ENCODE measurements around the gene CD34. TPM values are rescaled to one million over a fixed set of nuclear protein-coding genes. Genes with fewer than 3 reads are reported as not detected.
"Not testable (repeated sequence)": the region's sequence is repeated elsewhere in the genome, so short reads cannot be mapped to it uniquely, and the experiment has no call there.

CD34 gene
- total and polyA plus RNA-seq, 2 donors: 6.4 to 14.5 TPM

GRCh38 chr1:207938016-207938415, 27.1 kb upstream of the CD34 start:
- no peak overlapping the region for H3K27ac ChIP-seq (ENCODE audit: low read depth in 1 of 2, low read length in 1 of 2)
- no peaks in the 10 kb centered on the region for H3K36me3 ChIP-seq (ENCODE audit: control insufficient read depth in 2 of 2, insufficient read depth in 2 of 2, low read length in 1 of 2)
- H3K9me3 ChIP-seq (ENCODE audit: control insufficient read depth in 2 of 2, insufficient read depth in 1 of 2, low read length in 1 of 2): peaks cover 0 to 1% of the 10 kb centered on the region in 2 donors
- no peak for DNase-seq (ENCODE audit: low read depth in 6 of 9, low spot score in 9 of 9)
- WGBS: 96% methylated on average over 10 of the region's 10 CpGs
- no peak overlapping the region for H3K4me3 ChIP-seq (ENCODE audit: low read length in 2 of 2)
- H3K4me1 ChIP-seq (ENCODE audit: control insufficient read depth in 2 of 2, insufficient read depth in 2 of 2, low read length in 2 of 2): no peaks in the 10 kb centered on the region
- H3K27me3 ChIP-seq (ENCODE audit: control insufficient read depth in 2 of 2, insufficient read depth in 1 of 2, low read length in 1 of 2): no peaks in the 10 kb centered on the region

GRCh38 chr1:207937204-207937603, 26.3 kb upstream of the CD34 start:
- 73% methylated on average over 3 of the region's 3 CpGs for WGBS
- peaks cover 0 to 1% of the 10 kb centered on the region in 2 donors for H3K9me3 ChIP-seq (ENCODE audit: control insufficient read depth in 2 of 2, insufficient read depth in 1 of 2, low read length in 1 of 2)
- H3K27ac ChIP-seq (ENCODE audit: low read depth in 1 of 2, low read length in 1 of 2): no peak overlapping the region
- no peaks in the 10 kb centered on the region for H3K36me3 ChIP-seq (ENCODE audit: control insufficient read depth in 2 of 2, insufficient read depth in 2 of 2, low read length in 1 of 2)
- H3K4me1 ChIP-seq (ENCODE audit: control insufficient read depth in 2 of 2, insufficient read depth in 2 of 2, low read length in 2 of 2): no peaks in the 10 kb centered on the region
- no peak for DNase-seq (ENCODE audit: low read depth in 6 of 9, low spot score in 9 of 9)
- H3K27me3 ChIP-seq (ENCODE audit: control insufficient read depth in 2 of 2, insufficient read depth in 1 of 2, low read length in 1 of 2): no peaks in the 10 kb centered on the region
- no peak overlapping the region for H3K4me3 ChIP-seq (ENCODE audit: low read length in 2 of 2)

- WGBS: 95% methylated on average over 1 of the region's 1 CpG
- Histone ChIP-seq H3K27me3 (ENCODE audit: control insufficient read depth in 2 of 2, insufficient read depth in 1 of 2, low read length in 1 of 2) (no peaks in the 10 kb centered on the region), H3K9me3 (ENCODE audit: control insufficient read depth in 2 of 2, insufficient read depth in 1 of 2, low read length in 1 of 2) (peaks cover 0 to 1% of the 10 kb centered on the region in 2 donors), H3K4me1 (ENCODE audit: control insufficient read depth in 2 of 2, insufficient read depth in 2 of 2, low read length in 2 of 2) (no peaks in the 10 kb centered on the region), H3K36me3 (ENCODE audit: control insufficient read depth in 2 of 2, insufficient read depth in 2 of 2, low read length in 1 of 2) (no peaks in the 10 kb centered on the region), H3K4me3 (ENCODE audit: low read length in 2 of 2) (no peak overlapping the region), H3K27ac (ENCODE audit: low read depth in 1 of 2, low read length in 1 of 2) (no peak overlapping the region)
- DNase-seq (ENCODE audit: low read depth in 6 of 9, low spot score in 9 of 9): no peak
Observed at GRCh38 chr1:207935166-207935583, 24.2 kb upstream of the CD34 start.

- Histone ChIP-seq H3K4me3 (ENCODE audit: low read length in 2 of 2) (no peak overlapping the region), H3K27me3 (ENCODE audit: control insufficient read depth in 2 of 2, insufficient read depth in 1 of 2, low read length in 1 of 2) (no peaks in the 10 kb centered on the region), H3K9me3 (ENCODE audit: control insufficient read depth in 2 of 2, insufficient read depth in 1 of 2, low read length in 1 of 2) (peaks cover 0 to 1% of the 10 kb centered on the region in 2 donors), H3K4me1 (ENCODE audit: control insufficient read depth in 2 of 2, insufficient read depth in 2 of 2, low read length in 2 of 2) (no peaks in the 10 kb centered on the region), H3K27ac (ENCODE audit: low read depth in 1 of 2, low read length in 1 of 2) (no peak overlapping the region), H3K36me3 (ENCODE audit: control insufficient read depth in 2 of 2, insufficient read depth in 2 of 2, low read length in 1 of 2) (no peaks in the 10 kb centered on the region)
- no peak for DNase-seq (ENCODE audit: low read depth in 6 of 9, low spot score in 9 of 9)
- 94% methylated on average over 4 of the region's 4 CpGs for WGBS
Observed at GRCh38 chr1:207933205-207933800, 22.4 kb upstream of the CD34 start.

GRCh38 chr1:207926984-207927383, 16.1 kb upstream of the CD34 start:
- DNase-seq (ENCODE audit: low read depth in 6 of 9, low spot score in 9 of 9): no peak
- peaks cover 0 to 6% of the 10 kb centered on the region in 2 donors for H3K27me3 ChIP-seq (ENCODE audit: control insufficient read depth in 2 of 2, insufficient read depth in 1 of 2, low read length in 1 of 2)
- H3K27ac ChIP-seq (ENCODE audit: low read depth in 1 of 2, low read length in 1 of 2): no peak overlapping the region
- H3K4me1 ChIP-seq (ENCODE audit: control insufficient read depth in 2 of 2, insufficient read depth in 2 of 2, low read length in 2 of 2): peaks cover 0 to 11% of the 10 kb centered on the region in 2 donors
- no peaks in the 10 kb centered on the region for H3K36me3 ChIP-seq (ENCODE audit: control insufficient read depth in 2 of 2, insufficient read depth in 2 of 2, low read length in 1 of 2)
- H3K9me3 ChIP-seq (ENCODE audit: control insufficient read depth in 2 of 2, insufficient read depth in 1 of 2, low read length in 1 of 2): no peaks in the 10 kb centered on the region
- 98% methylated on average over 1 of the region's 1 CpG for WGBS
- no peak overlapping the region for H3K4me3 ChIP-seq (ENCODE audit: low read length in 2 of 2)

- H3K9me3 ChIP-seq (ENCODE audit: control insufficient read depth in 2 of 2, insufficient read depth in 1 of 2, low read length in 1 of 2); H3K27ac ChIP-seq (ENCODE audit: low read depth in 1 of 2, low read length in 1 of 2); H3K27me3 ChIP-seq (ENCODE audit: control insufficient read depth in 2 of 2, insufficient read depth in 1 of 2, low read length in 1 of 2); H3K36me3 ChIP-seq (ENCODE audit: control insufficient read depth in 2 of 2, insufficient read depth in 2 of 2, low read length in 1 of 2); DNase-seq (ENCODE audit: low read depth in 6 of 9, low spot score in 9 of 9); H3K4me3 ChIP-seq (ENCODE audit: low read length in 2 of 2): not testable (repeated sequence)
- H3K4me1 ChIP-seq (ENCODE audit: control insufficient read depth in 2 of 2, insufficient read depth in 2 of 2, low read length in 2 of 2): peaks cover 0 to 11% of the 10 kb centered on the region in 2 donors
- 99% methylated on average over 3 of the region's 3 CpGs for WGBS
Observed at GRCh38 chr1:207925969-207926368, 15.0 kb upstream of the CD34 start.

GRCh38 chr1:207925210-207925609, 14.3 kb upstream of the CD34 start:
- no peak for DNase-seq (ENCODE audit: low read depth in 6 of 9, low spot score in 9 of 9)
- Histone ChIP-seq H3K36me3 (ENCODE audit: control insufficient read depth in 2 of 2, insufficient read depth in 2 of 2, low read length in 1 of 2) (no peaks in the 10 kb centered on the region), H3K4me1 (ENCODE audit: control insufficient read depth in 2 of 2, insufficient read depth in 2 of 2, low read length in 2 of 2) (peaks cover 0 to 11% of the 10 kb centered on the region in 2 donors), H3K9me3 (ENCODE audit: control insufficient read depth in 2 of 2, insufficient read depth in 1 of 2, low read length in 1 of 2) (no peaks in the 10 kb centered on the region), H3K27ac (ENCODE audit: low read depth in 1 of 2, low read length in 1 of 2) (no peak overlapping the region), H3K4me3 (ENCODE audit: low read length in 2 of 2) (no peak overlapping the region), H3K27me3 (ENCODE audit: control insufficient read depth in 2 of 2, insufficient read depth in 1 of 2, low read length in 1 of 2) (peaks cover 0 to 6% of the 10 kb centered on the region in 2 donors)
- 86% methylated on average over 8 of the region's 8 CpGs for WGBS

- peaks cover 0 to 11% of the 10 kb centered on the region in 2 donors for H3K4me1 ChIP-seq (ENCODE audit: control insufficient read depth in 2 of 2, insufficient read depth in 2 of 2, low read length in 2 of 2)
- no peaks in the 10 kb centered on the region for H3K36me3 ChIP-seq (ENCODE audit: control insufficient read depth in 2 of 2, insufficient read depth in 2 of 2, low read length in 1 of 2)
- H3K4me3 ChIP-seq (ENCODE audit: low read length in 2 of 2): no peak overlapping the region
- 16% methylated on average over 7 of the region's 7 CpGs for WGBS
- no peaks in the 10 kb centered on the region for H3K9me3 ChIP-seq (ENCODE audit: control insufficient read depth in 2 of 2, insufficient read depth in 1 of 2, low read length in 1 of 2)
- no peak overlapping the region for H3K27ac ChIP-seq (ENCODE audit: low read depth in 1 of 2, low read length in 1 of 2)
- no peak for DNase-seq (ENCODE audit: low read depth in 6 of 9, low spot score in 9 of 9)
- peaks cover 0 to 6% of the 10 kb centered on the region in 2 donors for H3K27me3 ChIP-seq (ENCODE audit: control insufficient read depth in 2 of 2, insufficient read depth in 1 of 2, low read length in 1 of 2)
Observed at GRCh38 chr1:207923561-207923960, 12.6 kb upstream of the CD34 start.

- H3K4me1 ChIP-seq (ENCODE audit: control insufficient read depth in 2 of 2, insufficient read depth in 2 of 2, low read length in 2 of 2): peaks cover 0 to 11% of the 10 kb centered on the region in 2 donors
- H3K36me3 ChIP-seq (ENCODE audit: control insufficient read depth in 2 of 2, insufficient read depth in 2 of 2, low read length in 1 of 2): no peaks in the 10 kb centered on the region
- H3K27ac ChIP-seq (ENCODE audit: low read depth in 1 of 2, low read length in 1 of 2): no peak overlapping the region
- DNase-seq (ENCODE audit: low read depth in 6 of 9, low spot score in 9 of 9): no peak
- H3K27me3 ChIP-seq (ENCODE audit: control insufficient read depth in 2 of 2, insufficient read depth in 1 of 2, low read length in 1 of 2): peaks cover 0 to 6% of the 10 kb centered on the region in 2 donors
- H3K9me3 ChIP-seq (ENCODE audit: control insufficient read depth in 2 of 2, insufficient read depth in 1 of 2, low read length in 1 of 2): no peaks in the 10 kb centered on the region
- no peak overlapping the region for H3K4me3 ChIP-seq (ENCODE audit: low read length in 2 of 2)
- WGBS: 42% methylated on average over 5 of the region's 5 CpGs
Observed at GRCh38 chr1:207923121-207923520, 12.2 kb upstream of the CD34 start.
